Uterus (tissue), 4 donors: Measurements from ENCODE around the gene ROM1. TPM values are rescaled to one million over a fixed set of nuclear protein-coding genes. Genes with fewer than 3 reads are reported as not detected.

Experiments
- DNase-seq, 2 donors: peaks; one replicate each; pipeline ENCODE4 v3.0.0-alpha.2; 2019 to 2020
- H3K27ac ChIP-seq, 2 donors: fragments of 200-600 bp; sonication (generic); 1 replicate in 1 of 2; 2 replicates in 1 of 2; pipeline ENCODE4 v1.5.1; 2016 to 2018
- H3K27me3 ChIP-seq, 2 donors: fragments of 200-600 bp; sonication (generic); one replicate each; pipeline ENCODE4 v1.5.1; 2018 to 2019; ENCODE audit warnings: control low read depth in 1 of 2
- H3K36me3 ChIP-seq, 2 donors: fragments of 200-600 bp; sonication (generic); one replicate each; pipeline ENCODE4 v1.5.1; 2019; ENCODE audit warnings: control low read depth in 1 of 2
- H3K4me1 ChIP-seq, 2 donors: fragments of 200-600 bp; sonication (generic); one replicate each; pipeline ENCODE4 v1.5.1; 2018 to 2019; ENCODE audit warnings: control low read depth in 1 of 2
- H3K4me3 ChIP-seq, 2 donors: fragments of 200-600 bp; sonication (generic); 1 replicate in 1 of 2; 2 replicates in 1 of 2; pipeline ENCODE4 v1.5.1; 2018 to 2019; ENCODE audit warnings: mild to moderate bottlenecking in 1 of 2
- H3K9me3 ChIP-seq, 2 donors: fragments of 200-600 bp; sonication (generic); one replicate each; pipeline ENCODE4 v1.5.1; 2019; ENCODE audit warnings: control low read depth in 1 of 2
- CTCF ChIP-seq, 4 experiments: fragments of 200-600 bp in 2 of 4; fragments of 450-650 bp in 2 of 4; sonication (generic) in 2 of 4; IDR thresholded peaks; one replicate each; pipeline ENCODE4 v1.5.1; 2016 to 2019; ENCODE audit warnings: antibody characterized with exemption in 4 of 4, mild to moderate bottlenecking in 2 of 4, moderate library complexity in 1 of 4
- POLR2A ChIP-seq, 2 donors: fragments of 450-650 bp; IDR thresholded peaks; one replicate each; pipeline ENCODE4 v1.6.1; 2016; ENCODE audit warnings: antibody characterized with exemption in 2 of 2, mild to moderate bottlenecking in 1 of 2, moderate library complexity in 1 of 2
- intact Hi-C: fragments of 100-400 bp; cut with DNase I; formaldehyde crosslinking; loops from one replicate; pipeline ENCODE4 v1.15.1; 2023; ENCODE audit warnings: low total_unique reads
- total RNA-seq, 4 donors: library from RNA; depleted of rRNA in 3 of 4; stranded (reverse); fragments of >200 nt in 3 of 4; gene quantifications; one replicate each; pipeline versions ENCODE4 v1.1.0 to v1.2.4, GENCODE V29; 2014 to 2023
- donor health status: DM: yes; HTN: yes; CAD: no.

The ROM1 gene
- total RNA-seq, 4 donors from 2014 or later: 0.77 to 11.9 (median 5.3) TPM; not detected in 1

GRCh38 chr11:62574363-62575071 is 38.5 kb upstream of the ROM1 start:
- Histone ChIP-seq H3K27ac (peak overlapping the region; percentile 95 to 99), H3K4me3 (peak overlapping the region; percentile 62 to 95), H3K4me1 (peaks cover 0 to 12% of the 10 kb centered on the region in 2 donors), H3K9me3 (no peaks in the 10 kb centered on the region), H3K27me3 (no peaks in the 10 kb centered on the region), H3K36me3 (no peaks in the 10 kb centered on the region)
- TF ChIP-seq CTCF (IDR thresholded peaks at IDR 0.05): no peak
- no peak for TF ChIP-seq POLR2A (IDR thresholded peaks at IDR 0.05)
- peak; percentile 58 to 64 for DNase-seq
- intact Hi-C loops: no loop called here

- Histone ChIP-seq H3K27me3 (no peaks in the 10 kb centered on the region), H3K4me3 (peak overlapping the region; percentile 62 to 95), H3K27ac (peak overlapping the region; percentile 95 to 99), H3K9me3 (no peaks in the 10 kb centered on the region), H3K4me1 (peaks cover 0 to 12% of the 10 kb centered on the region in 2 donors), H3K36me3 (no peaks in the 10 kb centered on the region)
- intact Hi-C loops: no loop called here
- peak in 1 of 2 donors; percentile 36 for DNase-seq
- TF ChIP-seq POLR2A (IDR thresholded peaks at IDR 0.05): no peak
- no peak for TF ChIP-seq CTCF (IDR thresholded peaks at IDR 0.05)
These were observed 37.9 kb upstream of the ROM1 start for GRCh38 chr11:62575156-62575555.

GRCh38 chr11:62575837-62576236 is 37.2 kb upstream of the ROM1 start:
- TF ChIP-seq POLR2A (IDR thresholded peaks at IDR 0.05) (no peak), CTCF (IDR thresholded peaks at IDR 0.05) (no peak)
- Histone ChIP-seq H3K4me3 (no peak overlapping the region), H3K9me3 (no peaks in the 10 kb centered on the region), H3K4me1 (peaks cover 0 to 12% of the 10 kb centered on the region in 2 donors), H3K27me3 (no peaks in the 10 kb centered on the region), H3K36me3 (no peaks in the 10 kb centered on the region), H3K27ac (peak overlapping the region; percentile 95 to 99)
- intact Hi-C loops: no loop called here
- no peak for DNase-seq

DNA sequence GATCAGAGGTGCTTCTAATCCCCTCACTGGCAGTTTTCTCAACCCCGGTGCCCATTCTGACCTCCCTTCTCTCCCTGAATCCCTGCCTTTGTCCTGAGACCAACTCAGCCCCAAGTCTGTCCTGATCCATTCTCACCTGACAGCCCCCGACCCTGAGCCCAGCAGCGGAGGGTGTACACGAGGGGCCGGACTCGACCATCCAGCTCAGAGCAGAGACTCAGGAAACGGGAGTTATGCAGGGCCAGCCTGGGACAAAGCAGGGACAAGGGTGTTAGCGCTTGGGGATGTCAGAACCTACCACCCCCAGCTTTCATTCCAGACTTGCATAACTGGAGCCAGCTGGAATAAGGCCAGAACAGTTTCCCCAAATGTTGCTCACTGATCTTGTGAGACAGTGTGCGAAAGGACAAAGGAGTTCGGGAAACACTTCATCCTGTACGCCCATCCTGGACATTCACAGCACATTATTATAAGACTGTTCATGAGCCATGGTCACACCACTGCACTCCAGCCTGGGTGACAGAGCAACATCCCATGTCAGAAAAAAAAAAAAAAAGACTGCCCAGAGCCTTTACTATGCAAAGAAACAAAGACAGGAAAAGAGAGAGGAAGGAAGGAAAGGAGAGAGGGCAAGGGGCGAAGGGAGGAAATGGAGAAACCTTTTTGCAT is 35.9 kb upstream of the ROM1 start:
- peak overlapping the region; percentile 95 to 99 for H3K27ac ChIP-seq
- TF ChIP-seq CTCF (IDR thresholded peaks at IDR 0.05) (no peak), POLR2A (IDR thresholded peaks at IDR 0.05) (no peak)
- peak in 1 of 2 donors; percentile 71 for DNase-seq
- H3K4me3 ChIP-seq: no peak overlapping the region
- no peaks in the 10 kb centered on the region for H3K27me3 ChIP-seq
- no peaks in the 10 kb centered on the region for H3K36me3 ChIP-seq
- no peaks in the 10 kb centered on the region for H3K9me3 ChIP-seq
- H3K4me1 ChIP-seq: peaks cover 0 to 12% of the 10 kb centered on the region in 2 donors
- intact Hi-C loops: no loop called here

GRCh38 chr11:62578541-62578940 is 34.5 kb upstream of the ROM1 start:
- Histone ChIP-seq H3K27ac (peak overlapping the region in 1 of 2 donors; percentile 99), H3K36me3 (no peaks in the 10 kb centered on the region), H3K27me3 (no peaks in the 10 kb centered on the region), H3K4me3 (no peak overlapping the region), H3K4me1 (peaks cover 0 to 12% of the 10 kb centered on the region in 2 donors), H3K9me3 (no peaks in the 10 kb centered on the region)
- intact Hi-C loops: no loop called here
- DNase-seq: no peak
- TF ChIP-seq CTCF (IDR thresholded peaks at IDR 0.05): no peak
- TF ChIP-seq POLR2A (IDR thresholded peaks at IDR 0.05): no peak
